Tibial nerve (tissue), 4 donors: ENCODE data around the gene NUP133. TPM values are rescaled to one million over a fixed set of nuclear protein-coding genes. Genes with fewer than 3 reads are reported as not detected.
A peak's percentile ranks its signal among the peaks of the same experiment; 100 is the strongest.

Experiments
- DNase-seq, 2 donors: peaks; one replicate each; pipeline ENCODE4 v3.0.0-alpha.2; 2019; ENCODE audit warnings: low spot score in 2 of 2
- H3K27ac ChIP-seq, 4 donors: fragments of 200-600 bp; sonication (generic) in 3 of 4; one replicate each; pipeline ENCODE4 v1.5.1; 2017 to 2019; ENCODE audit warnings: mild to moderate bottlenecking in 1 of 4
- H3K27me3 ChIP-seq, 2 donors: fragments of 200-600 bp; sonication (generic) in 1 of 2; one replicate each; pipeline versions ENCODE4 v1.5.1 to v1.6.0; 2017 to 2019
- H3K36me3 ChIP-seq, 3 donors: fragments of 200-600 bp; sonication (generic); one replicate each; pipeline ENCODE4 v1.5.1; 2018 to 2019
- H3K4me1 ChIP-seq, 4 donors: fragments of 200-600 bp; sonication (generic) in 3 of 4; one replicate each; pipeline ENCODE4 v1.5.1; 2017 to 2019
- H3K4me3 ChIP-seq, 4 donors: fragments of 200-600 bp; sonication (generic) in 3 of 4; one replicate each; pipeline ENCODE4 v1.5.1; 2017 to 2019; ENCODE audit warnings: mild to moderate bottlenecking in 1 of 4, moderate library complexity in 1 of 4
- H3K9me3 ChIP-seq, 4 donors: fragments of 200-600 bp; sonication (generic) in 3 of 4; one replicate each; pipeline ENCODE4 v1.5.1; 2017 to 2019
- EP300 ChIP-seq, 2 donors: sonication (generic); formaldehyde crosslinking; IDR thresholded peaks; one replicate each; pipeline ENCODE4 v1.6.1; 2017; ENCODE audit warnings: antibody characterized with exemption in 2 of 2, mild to moderate bottlenecking in 1 of 2
- POLR2A ChIP-seq, 2 donors: fragments of 450-650 bp; IDR thresholded peaks; one replicate each; pipeline ENCODE4 v1.6.1; 2017; ENCODE audit warnings: antibody characterized with exemption in 2 of 2, mild to moderate bottlenecking in 2 of 2, moderate library complexity in 2 of 2
- WGBS, 2 donors: methylation state at CpG; one replicate each; pipeline ENCODE4 v1.1.5; 2018; 5-methylcytosine and 5-hydroxymethylcytosine counted together
- total RNA-seq, 4 donors: library from RNA; depleted of rRNA; stranded (reverse); fragments of >200 nt; gene quantifications; one replicate each; pipeline ENCODE4 v1.1.0, GENCODE V29; 2016
- TF ChIP-seq, protein P1 (sequence below), 5 experiments: fragments of 200-600 bp in 3 of 5; fragments of 450-650 bp in 2 of 5; sonication (generic) in 3 of 5; IDR thresholded peaks; one replicate each; pipeline ENCODE4 v1.5.1; 2016 to 2019; ENCODE audit warnings: antibody characterized with exemption in 5 of 5, mild to moderate bottlenecking in 3 of 5, moderate library complexity in 2 of 5

Gene NUP133
- total RNA-seq, 4 donors from 2014 or later: 24.9 to 56.1 (median 43.2) TPM

DNA sequence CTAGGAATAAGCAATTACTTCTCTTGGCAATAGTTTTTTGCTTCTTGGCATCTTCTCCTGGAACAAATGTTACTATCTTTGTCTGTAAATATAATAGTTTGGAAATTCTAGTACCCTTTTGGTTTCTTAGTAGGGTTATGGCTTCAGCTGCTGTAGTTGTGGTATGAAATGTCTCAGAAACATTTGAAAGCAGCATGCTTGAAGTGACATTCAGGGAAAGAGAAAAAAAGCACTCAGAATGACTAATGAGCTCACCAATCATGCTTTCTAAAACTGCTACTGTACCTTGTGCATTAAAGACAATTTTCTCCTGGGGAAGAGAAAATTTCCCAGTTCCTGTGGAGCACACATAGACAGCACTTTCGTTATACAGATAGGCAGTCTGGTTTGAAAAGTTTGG, 21.0 kb downstream of the NUP133 start:
- Histone ChIP-seq H3K4me1 (peaks cover 0 to 4% (median 0%) of the 10 kb centered on the region in 4 donors), H3K4me3 (no peak overlapping the region), H3K36me3 (peaks cover 0 to 89% (median 5%) of the 10 kb centered on the region in 3 donors), H3K27me3 (no peaks in the 10 kb centered on the region), H3K27ac (no peak overlapping the region), H3K9me3 (no peaks in the 10 kb centered on the region)
- TF ChIP-seq EP300 (IDR thresholded peaks at IDR 0.05) (no peak), POLR2A (IDR thresholded peaks at IDR 0.05) (no peak)
- TF ChIP-seq, protein P1, sequence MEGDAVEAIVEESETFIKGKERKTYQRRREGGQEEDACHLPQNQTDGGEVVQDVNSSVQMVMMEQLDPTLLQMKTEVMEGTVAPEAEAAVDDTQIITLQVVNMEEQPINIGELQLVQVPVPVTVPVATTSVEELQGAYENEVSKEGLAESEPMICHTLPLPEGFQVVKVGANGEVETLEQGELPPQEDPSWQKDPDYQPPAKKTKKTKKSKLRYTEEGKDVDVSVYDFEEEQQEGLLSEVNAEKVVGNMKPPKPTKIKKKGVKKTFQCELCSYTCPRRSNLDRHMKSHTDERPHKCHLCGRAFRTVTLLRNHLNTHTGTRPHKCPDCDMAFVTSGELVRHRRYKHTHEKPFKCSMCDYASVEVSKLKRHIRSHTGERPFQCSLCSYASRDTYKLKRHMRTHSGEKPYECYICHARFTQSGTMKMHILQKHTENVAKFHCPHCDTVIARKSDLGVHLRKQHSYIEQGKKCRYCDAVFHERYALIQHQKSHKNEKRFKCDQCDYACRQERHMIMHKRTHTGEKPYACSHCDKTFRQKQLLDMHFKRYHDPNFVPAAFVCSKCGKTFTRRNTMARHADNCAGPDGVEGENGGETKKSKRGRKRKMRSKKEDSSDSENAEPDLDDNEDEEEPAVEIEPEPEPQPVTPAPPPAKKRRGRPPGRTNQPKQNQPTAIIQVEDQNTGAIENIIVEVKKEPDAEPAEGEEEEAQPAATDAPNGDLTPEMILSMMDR (IDR thresholded peaks at IDR 0.05): no peak
- no peak for DNase-seq
- 94 to 100% methylated on average over 1 of the region's 1 CpG for WGBS, 2 donors

DNA sequence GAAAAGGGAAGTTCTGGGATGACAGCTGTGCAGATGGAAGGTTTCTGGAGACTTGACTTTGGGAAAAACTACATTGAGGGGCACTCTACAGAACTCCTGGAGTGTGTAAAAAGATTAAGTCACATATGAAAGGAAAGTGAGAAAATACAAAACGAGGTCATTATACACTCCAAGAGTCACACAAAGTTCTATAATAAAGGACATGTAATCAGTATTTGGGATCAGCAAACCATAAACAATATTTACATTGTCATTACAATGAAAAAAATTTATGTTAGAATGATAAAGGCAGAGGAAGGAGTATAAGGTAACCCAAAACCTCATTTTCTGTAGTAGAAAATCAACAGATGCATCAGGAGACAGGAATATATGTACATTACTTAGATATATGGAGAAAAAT, 22.8 kb downstream of the NUP133 start:
- TF ChIP-seq POLR2A (IDR thresholded peaks at IDR 0.05): no peak
- TF ChIP-seq, protein P1 (IDR thresholded peaks at IDR 0.05): no peak
- TF ChIP-seq EP300 (IDR thresholded peaks at IDR 0.05): no peak
- Histone ChIP-seq H3K36me3 (peaks cover 0 to 82% (median 5%) of the 10 kb centered on the region in 3 donors), H3K27ac (no peak overlapping the region), H3K4me1 (peaks cover 0 to 7% (median 0%) of the 10 kb centered on the region in 4 donors), H3K27me3 (no peaks in the 10 kb centered on the region), H3K4me3 (no peak overlapping the region), H3K9me3 (no peaks in the 10 kb centered on the region)
- 84 to 89% methylated on average over 1 of the region's 1 CpG for WGBS, 2 donors
- DNase-seq: no peak

DNA sequence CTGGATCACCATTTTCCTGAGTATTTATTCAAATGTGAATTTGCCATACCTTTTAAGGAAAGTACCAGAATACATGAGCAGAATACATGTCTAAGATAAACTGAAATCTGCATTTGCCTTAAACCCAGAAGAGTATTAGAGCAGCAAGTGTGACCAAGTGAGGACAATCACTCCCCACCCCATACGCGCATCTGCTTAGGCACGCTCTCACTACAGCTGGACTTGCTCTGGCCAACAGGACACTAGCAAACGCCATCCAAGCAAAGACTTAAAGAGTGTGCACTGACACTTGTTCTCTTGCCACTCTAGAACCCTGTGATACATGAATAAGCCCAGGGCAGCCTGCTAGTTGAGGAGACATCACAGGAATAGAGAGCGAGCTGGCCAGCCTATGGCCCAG, 25.6 kb downstream of the NUP133 start:
- Histone ChIP-seq H3K4me3 (no peak overlapping the region), H3K27me3 (no peaks in the 10 kb centered on the region), H3K27ac (peak overlapping the region in 1 of 4 donors; percentile 31), H3K9me3 (no peaks in the 10 kb centered on the region), H3K4me1 (peaks cover 0 to 13% (median 1%) of the 10 kb centered on the region in 4 donors), H3K36me3 (peaks cover 0 to 86% (median 5%) of the 10 kb centered on the region in 3 donors)
- no peak for TF ChIP-seq POLR2A (IDR thresholded peaks at IDR 0.05)
- TF ChIP-seq EP300 (IDR thresholded peaks at IDR 0.05): no peak
- TF ChIP-seq, protein P1 (IDR thresholded peaks at IDR 0.05): no peak
- DNase-seq: no peak
- 93 to 94% methylated on average over 5 of the region's 5 CpGs for WGBS, 2 donors

DNA sequence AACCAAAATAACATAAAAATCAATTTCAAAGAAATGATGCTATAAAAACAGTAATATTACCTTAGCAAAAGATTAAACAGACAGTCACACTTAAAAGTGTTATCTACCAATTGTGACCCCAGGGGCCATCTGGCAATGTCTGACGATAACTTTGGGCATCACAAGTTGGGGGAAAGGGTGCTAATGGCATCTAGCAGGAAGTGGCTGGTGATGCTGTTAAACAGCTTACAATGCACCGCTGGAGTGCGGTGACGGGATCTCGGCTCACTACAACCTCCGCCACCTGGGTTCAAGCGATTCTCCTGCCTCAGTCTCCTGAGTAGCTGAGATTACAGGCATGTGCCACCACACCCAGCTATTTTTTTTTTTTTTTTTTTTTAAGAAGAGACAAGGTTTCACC, 27.6 kb downstream of the NUP133 start:
- Histone ChIP-seq H3K27me3 (no peaks in the 10 kb centered on the region), H3K4me1 (peaks cover 0 to 13% (median 1%) of the 10 kb centered on the region in 4 donors), H3K27ac (peak overlapping the region in 1 of 4 donors; percentile 6), H3K36me3 (peaks cover 0 to 87% (median 0%) of the 10 kb centered on the region in 3 donors), H3K4me3 (no peak overlapping the region), H3K9me3 (no peaks in the 10 kb centered on the region)
- no peak for DNase-seq
- TF ChIP-seq POLR2A (IDR thresholded peaks at IDR 0.05) (no peak), EP300 (IDR thresholded peaks at IDR 0.05) (no peak)
- TF ChIP-seq, protein P1 (IDR thresholded peaks at IDR 0.05): no peak
- WGBS, 2 donors: 93 to 95% methylated on average over 7 of the region's 7 CpGs

DNA sequence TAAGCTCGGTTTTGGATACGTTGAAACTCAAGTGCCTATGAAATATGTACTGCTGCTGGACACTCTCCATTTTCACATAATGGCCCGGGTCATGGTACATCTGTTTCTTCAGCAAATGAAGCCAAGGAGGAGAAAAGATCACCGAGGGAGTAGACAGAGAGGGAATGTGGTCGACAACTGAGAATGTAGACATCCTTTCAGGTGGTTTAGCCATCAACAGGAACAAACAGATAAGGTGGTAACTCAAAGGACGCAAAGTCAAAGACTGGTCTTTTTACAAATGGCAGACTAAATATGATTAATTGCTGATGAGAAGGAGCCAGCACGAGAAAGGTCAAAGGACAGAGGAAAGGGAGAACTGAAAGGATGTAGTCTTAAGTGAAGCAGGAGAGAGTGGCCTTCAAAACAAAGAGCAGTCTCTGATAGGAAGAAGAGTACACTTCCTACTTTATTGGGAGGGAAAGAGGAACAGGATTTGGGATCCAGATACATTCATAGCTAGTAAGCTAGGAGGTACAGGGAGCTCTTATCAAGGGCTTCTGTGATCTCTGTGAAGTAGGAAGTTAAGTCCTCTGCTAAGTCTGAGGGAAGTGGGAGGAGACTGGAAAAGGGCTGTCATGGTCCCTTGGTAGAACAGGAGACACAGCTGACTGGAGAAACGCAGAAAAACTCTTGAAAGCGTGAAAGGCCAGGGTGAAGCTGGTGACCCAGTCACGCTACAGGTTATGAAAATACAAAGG, 28.3 kb downstream of the NUP133 start:
- Histone ChIP-seq H3K27me3 (no peaks in the 10 kb centered on the region), H3K36me3 (peaks cover 0 to 88% (median 3%) of the 10 kb centered on the region in 3 donors), H3K4me1 (peaks cover 0 to 13% (median 1%) of the 10 kb centered on the region in 4 donors), H3K4me3 (no peak overlapping the region), H3K9me3 (no peaks in the 10 kb centered on the region), H3K27ac (peak overlapping the region in 1 of 4 donors; percentile 6)
- DNase-seq: no peak
- WGBS, 2 donors: 74 to 77% methylated on average over 10 of the region's 10 CpGs
- TF ChIP-seq, protein P1 (IDR thresholded peaks at IDR 0.05): no peak
- TF ChIP-seq EP300 (IDR thresholded peaks at IDR 0.05) (no peak), POLR2A (IDR thresholded peaks at IDR 0.05) (no peak)
